SK-N-SH (cell line): ENCODE measurements around the gene CUEDC2.

ENCODE experiments used
- CHD2 ChIP-seq: fragments of 150-350 bp; IDR thresholded peaks from 2 replicates; pipeline ENCODE4 v1.6.1; 2018; ENCODE audit warnings: low read length; ENCODE audit not compliant: partially characterized antibody
- EP300 ChIP-seq, 2 experiments: IDR thresholded peaks; 2 replicates each; pipeline versions ENCODE4 v1.4.0 to v1.6.1; 2012; ENCODE audit warnings: borderline replicate concordance in 1 of 2, low read depth in 1 of 2, low read length in 1 of 2
- FOSL2 ChIP-seq: IDR thresholded peaks from 2 replicates; pipeline ENCODE4 v1.4.0; 2012; ENCODE audit warnings: low read depth, mild to moderate bottlenecking, moderate library complexity, borderline replicate concordance
- PBX3 ChIP-seq: IDR thresholded peaks from 2 replicates; pipeline ENCODE4; 2012
- RAD21 ChIP-seq: IDR thresholded peaks from 2 replicates; pipeline ENCODE4 v1.6.1; 2012; ENCODE audit warnings: mild to moderate bottlenecking, low read length
- SIN3A ChIP-seq: IDR thresholded peaks from 2 replicates; pipeline ENCODE4 v1.6.1; 2012; ENCODE audit warnings: low read depth, mild to moderate bottlenecking, low read length, moderate library complexity, borderline replicate concordance
- TAF1 ChIP-seq: IDR thresholded peaks from 2 replicates; pipeline ENCODE4 v1.6.1; 2012; ENCODE audit warnings: low read depth, mild to moderate bottlenecking, low read length, moderate library complexity, borderline replicate concordance
- YY1 ChIP-seq: IDR thresholded peaks from 2 replicates; pipeline ENCODE4 v1.4.0; 2012; ENCODE audit warnings: low read depth, mild to moderate bottlenecking
- TF ChIP-seq, protein P1 (sequence below): fragments of 200-600 bp; sonication (generic); IDR thresholded peaks from 2 replicates; pipeline ENCODE4 v1.6.1; 2017; ENCODE audit warnings: antibody characterized with exemption, mild to moderate bottlenecking, moderate library complexity

- TF ChIP-seq EP300 (IDR thresholded peaks at IDR 0.05; ENCODE audit: borderline replicate concordance in 1 of 2, low read depth in 1 of 2, low read length in 1 of 2) (no peak), TAF1 (no peak), YY1 (no peak), PBX3 (no peak), RAD21 (peak; percentile 74), SIN3A (no peak), FOSL2 (no peak), CHD2 (peak; percentile 4)
- TF ChIP-seq, protein P1, sequence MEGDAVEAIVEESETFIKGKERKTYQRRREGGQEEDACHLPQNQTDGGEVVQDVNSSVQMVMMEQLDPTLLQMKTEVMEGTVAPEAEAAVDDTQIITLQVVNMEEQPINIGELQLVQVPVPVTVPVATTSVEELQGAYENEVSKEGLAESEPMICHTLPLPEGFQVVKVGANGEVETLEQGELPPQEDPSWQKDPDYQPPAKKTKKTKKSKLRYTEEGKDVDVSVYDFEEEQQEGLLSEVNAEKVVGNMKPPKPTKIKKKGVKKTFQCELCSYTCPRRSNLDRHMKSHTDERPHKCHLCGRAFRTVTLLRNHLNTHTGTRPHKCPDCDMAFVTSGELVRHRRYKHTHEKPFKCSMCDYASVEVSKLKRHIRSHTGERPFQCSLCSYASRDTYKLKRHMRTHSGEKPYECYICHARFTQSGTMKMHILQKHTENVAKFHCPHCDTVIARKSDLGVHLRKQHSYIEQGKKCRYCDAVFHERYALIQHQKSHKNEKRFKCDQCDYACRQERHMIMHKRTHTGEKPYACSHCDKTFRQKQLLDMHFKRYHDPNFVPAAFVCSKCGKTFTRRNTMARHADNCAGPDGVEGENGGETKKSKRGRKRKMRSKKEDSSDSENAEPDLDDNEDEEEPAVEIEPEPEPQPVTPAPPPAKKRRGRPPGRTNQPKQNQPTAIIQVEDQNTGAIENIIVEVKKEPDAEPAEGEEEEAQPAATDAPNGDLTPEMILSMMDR, result peak; percentile 91
These were observed 38.8 kb downstream of the CUEDC2 start for GRCh38 chr10:102393411-102394078.
